ENCODE data around the gene SNRPD1. TPM values are rescaled to one million over a fixed set of nuclear protein-coding genes. Genes with fewer than 3 reads are reported as not detected.

The SNRPD1 gene
- total and polyA plus RNA-seq, 2 of the 8 experiments (the other 6 are each of a cell fraction or from before 2014, with no cell fraction given) = 59.6 to 180 TPM

DNA sequence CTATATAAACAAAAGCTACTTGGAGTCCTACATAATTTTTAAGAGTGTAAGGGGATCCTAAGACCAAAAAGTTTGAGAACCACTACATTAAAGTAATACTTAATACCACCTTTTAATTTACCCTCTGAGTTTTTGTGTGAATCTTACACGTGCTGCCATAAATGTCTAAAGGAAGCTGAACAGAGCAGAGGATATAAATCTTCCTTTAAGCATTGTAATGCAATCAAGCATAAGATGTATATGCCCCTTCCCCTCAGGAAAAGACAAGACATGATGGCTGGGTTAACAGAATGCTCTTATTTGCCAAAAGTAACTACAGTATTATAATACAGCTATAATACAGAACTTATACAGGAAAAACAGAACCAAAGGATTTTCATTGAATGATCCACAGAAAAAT lies 14.5 kb upstream of the SNRPD1 start:
- Histone ChIP-seq H3K4me1 (replicated peaks in 1 of 4; ENCODE audit: control insufficient read depth in 3 of 4, insufficient read depth in 4 of 4, low read length in 3 of 4) (peaks cover 0 to 7% (median 2%) of the 10 kb centered on the region in 4 experiments; a peak in 2 of 7 replicates), H3K9me3 (ENCODE audit: insufficient read depth in 2 of 2, low read depth in 1 of 2, low read length in 1 of 2) (peaks cover 5 to 13% of the 10 kb centered on the region in 2 experiments; a peak in 2 of 4 replicates), H3K23me2 (ENCODE audit: low read depth, low read length) (peaks cover 10% of the 10 kb centered on the region), H2BK5ac (ENCODE audit: low read depth, low read length) (no peak overlapping the region), H2BK12ac (ENCODE audit: low read depth, low read length) (no peak overlapping the region), H3K23ac (ENCODE audit: insufficient read length) (no peak overlapping the region), H4K20me1 (replicated peaks in 1 of 2; ENCODE audit: control insufficient read depth in 1 of 2, insufficient read depth in 2 of 2, low read length in 2 of 2) (no peaks in the 10 kb centered on the region), H2BK20ac (ENCODE audit: low read length) (no peak overlapping the region), H2BK120ac (replicated peaks; ENCODE audit: low read depth, low read length) (no peak overlapping the region), H2BK15ac (ENCODE audit: low read length) (no peak overlapping the region), H3K79me2 (ENCODE audit: control insufficient read depth in 1 of 2, insufficient read depth in 2 of 2, low read length in 2 of 2) (peaks cover 21 to 58% of the 10 kb centered on the region in 2 experiments), H2AK5ac (ENCODE audit: low read depth, low read length) (no peak overlapping the region), H2AFZ (ENCODE audit: low read length) (no peak overlapping the region), H3K4me3 (ENCODE audit: extremely low read depth in 1 of 4, insufficient read depth in 2 of 4, low read depth in 3 of 4, low read length in 4 of 4) (no peak overlapping the region), H3K4ac (replicated peaks; ENCODE audit: insufficient read length, low read depth, low read length) (no peak overlapping the region), H3K4me2 (ENCODE audit: insufficient read depth in 1 of 2, low read depth in 2 of 2, low read length in 2 of 2) (no peak overlapping the region), H3K18ac (ENCODE audit: extremely low read depth, low read length) (no peak overlapping the region), H3K14ac (ENCODE audit: insufficient read length) (no peak overlapping the region), H4K91ac (replicated peaks; ENCODE audit: insufficient read length, low read length) (no peak overlapping the region), H3K56ac (replicated peaks; ENCODE audit: insufficient read length, low read depth, low read length) (no peak overlapping the region), H3K27ac (ENCODE audit: low read depth, low read length) (no peak overlapping the region), H3K27me3 (replicated peaks in 1 of 4; ENCODE audit: control insufficient read depth in 3 of 4, extremely low read depth in 1 of 4, insufficient read depth in 3 of 4, low read length in 3 of 4) (no peaks in the 10 kb centered on the region), H3K79me1 (ENCODE audit: low read depth, low read length) (no peaks in the 10 kb centered on the region), H4K5ac (ENCODE audit: insufficient read length, low read depth, low read length) (no peak overlapping the region), H3K9ac (replicated peaks in 1 of 4; ENCODE audit: extremely low read depth in 1 of 4, low read depth in 3 of 4, low read length in 3 of 4) (no peak overlapping the region), H3K36me3 (ENCODE audit: control insufficient read depth in 2 of 4, insufficient read depth in 4 of 4, low read length in 3 of 4) (peaks cover 0 to 14% (median 0%) of the 10 kb centered on the region in 4 experiments; a peak in 3 of 8 replicates), H4K8ac (ENCODE audit: extremely low read depth, insufficient read depth, low read length) (no peak overlapping the region)
- DNase-seq (ENCODE audit: low read depth in 1 of 2, low spot score in 2 of 2) (no peak), FAIRE-seq (no peak)
- POLR2A ChIA-PET (ENCODE audit: partially characterized antibody) = interaction anchor here (0.6 to 4.3 kb wide), 3 partner anchors 8 to 203 kb away, joined by 3 to 19 read pairs (median 4); no protein-coding TSS in a partner anchor
- CTCF ChIA-PET (ENCODE audit: partially characterized antibody) = interaction anchor here (1.1 kb wide), 1 partner anchor 10 kb away, joined by 5 read pairs; no protein-coding TSS in a partner anchor
- WGBS, 2 experiments (ENCODE audit: extremely low coverage in 1 of 2, insufficient coverage in 1 of 2, insufficient read length in 1 of 2, insufficient replicate concordance in 2 of 2, low coverage in 1 of 2, low lambda C conversion rate in 2 of 2, missing lambda C conversion rate in 1 of 2) = 88% methylated on average over 1 of the region's 1 CpG; no CpG with 5 or more reads in 1 of the 2 experiments
- TF ChIP-seq, protein P1, sequence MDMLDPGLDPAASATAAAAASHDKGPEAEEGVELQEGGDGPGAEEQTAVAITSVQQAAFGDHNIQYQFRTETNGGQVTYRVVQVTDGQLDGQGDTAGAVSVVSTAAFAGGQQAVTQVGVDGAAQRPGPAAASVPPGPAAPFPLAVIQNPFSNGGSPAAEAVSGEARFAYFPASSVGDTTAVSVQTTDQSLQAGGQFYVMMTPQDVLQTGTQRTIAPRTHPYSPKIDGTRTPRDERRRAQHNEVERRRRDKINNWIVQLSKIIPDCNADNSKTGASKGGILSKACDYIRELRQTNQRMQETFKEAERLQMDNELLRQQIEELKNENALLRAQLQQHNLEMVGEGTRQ (IDR thresholded peaks at IDR 0.05; ENCODE audit: low read length) = no peak
- TF ChIP-seq HDAC6 (IDR thresholded peaks at IDR 0.05; ENCODE audit: low read depth, low read length) = no peak

Data from H1 (cell line).